Stimulated activated CD4-positive, alpha-beta T cell treated with anti-CD3 and anti-CD28 coated beads, Interleukin-4, amount 100 ng/mL, for 24 hours (primary cell): Measurements from ENCODE around the gene CABP4.
A peak's percentile ranks its signal among the peaks of the same experiment; 100 is the strongest.
"Not testable (repeated sequence)": the region's sequence is repeated elsewhere in the genome, so short reads cannot be mapped to it uniquely, and the experiment has no call there.

Experiments used
- DNase-seq: peaks from one replicate; pipeline ENCODE4 v3.0.0-alpha.2; 2020

Gene CABP4

GRCh38 chr11:67456068-67456705 lies 1.0 kb downstream of the CABP4 start:
- DNase-seq, result no peak

- no peak for DNase-seq
Observed at GRCh38 chr11:67457453-67457852, 2.3 kb downstream of the CABP4 start.

GRCh38 chr11:67458266-67458665 lies 3.1 kb downstream of the CABP4 start:
- no peak for DNase-seq

GRCh38 chr11:67463186-67463585 lies 8.0 kb downstream of the CABP4 start:
- no peak for DNase-seq

- no peak for DNase-seq
Observed at GRCh38 chr11:67463680-67464410, 8.7 kb downstream of the CABP4 start.

GRCh38 chr11:67464411-67465188 lies 9.4 kb downstream of the CABP4 start:
- DNase-seq, result peak; percentile 93

- DNase-seq, result no peak
Observed at GRCh38 chr11:67465189-67465510, 10.0 kb downstream of the CABP4 start.

- not testable (repeated sequence) for DNase-seq
Observed at GRCh38 chr11:67465530-67465929, 10.4 kb downstream of the CABP4 start.

GRCh38 chr11:67466367-67466766 lies 11.2 kb downstream of the CABP4 start:
- no peak for DNase-seq

- DNase-seq, result no peak
Observed at GRCh38 chr11:67466962-67467771, 12.0 kb downstream of the CABP4 start.

GRCh38 chr11:67468056-67468455 lies 12.9 kb downstream of the CABP4 start:
- DNase-seq, result peak; percentile 42

- DNase-seq, result no peak
Observed at GRCh38 chr11:67468456-67468758, 13.3 kb downstream of the CABP4 start.

GRCh38 chr11:67468759-67469507 lies 13.8 kb downstream of the CABP4 start, which contains the start of gene TMEM134:
Gene TMEM134 (minus strand): TSS chr11:67469251. CDS start chr11:67469192, 59 bp downstream.
- peak; percentile 93 for DNase-seq

GRCh38 chr11:67469508-67469811 lies 14.3 kb downstream of the CABP4 start:
- no peak for DNase-seq

- DNase-seq, result no peak
Observed at GRCh38 chr11:67470337-67471002, 15.3 kb downstream of the CABP4 start.

- DNase-seq, result no peak
Observed at GRCh38 chr11:67472882-67473281, 17.7 kb downstream of the CABP4 start.

- DNase-seq, result not testable (repeated sequence)
Observed at GRCh38 chr11:67476692-67477091, 21.5 kb downstream of the CABP4 start.

GRCh38 chr11:67477344-67478050 lies 22.3 kb downstream of the CABP4 start:
- not testable (repeated sequence) for DNase-seq

- DNase-seq, result no peak
Observed at GRCh38 chr11:67482275-67482826, 27.2 kb downstream of the CABP4 start.

GRCh38 chr11:67482827-67483798 lies 28.0 kb downstream of the CABP4 start, which contains the start of gene AIP:
Gene AIP (plus strand): TSS chr11:67483026. CDS start chr11:67483159, 133 bp downstream.
- DNase-seq, result peak; percentile 98
